ENCODE results near the gene IPO13. TPM values are rescaled to one million over a fixed set of nuclear protein-coding genes. Genes with fewer than 3 reads are reported as not detected.
A peak's percentile ranks its signal among the peaks of the same experiment; 100 is the strongest.

IPO13 gene
- total RNA-seq, 4 donors from 2014 or later = 9.1 to 36.5 (median 32.0) TPM

GRCh38 chr1:43932786-43933385, 13.9 kb upstream of the IPO13 start:
- H3K27ac ChIP-seq = no peak overlapping the region
- no peaks in the 10 kb centered on the region for H3K9me3 ChIP-seq
- TF ChIP-seq CTCF (IDR thresholded peaks at IDR 0.05) (no peak), POLR2A (IDR thresholded peaks at IDR 0.05) (no peak)
- no peaks in the 10 kb centered on the region for H3K36me3 ChIP-seq
- H3K4me3 ChIP-seq = peak overlapping the region in 3 of 4 donors; percentile 20 to 44 (median 35)
- no peaks in the 10 kb centered on the region for H3K27me3 ChIP-seq
- DNase-seq = no peak
- H3K4me1 ChIP-seq = peaks cover 3 to 31% (median 12%) of the 10 kb centered on the region in 4 donors

- no peaks in the 10 kb centered on the region for H3K36me3 ChIP-seq
- H3K27ac ChIP-seq = no peak within 1 kb of the TSS
- peaks cover 3 to 31% (median 12%) of the 10 kb centered on the region in 4 donors for H3K4me1 ChIP-seq
- no peaks in the 10 kb centered on the region for H3K9me3 ChIP-seq
- H3K27me3 ChIP-seq = no peaks in the 10 kb centered on the region
- peak in 1 of 3 donors; percentile 65 for DNase-seq
- peak within 1 kb of the TSS in 3 of 4 donors; percentile 20 to 44 (median 35) for H3K4me3 ChIP-seq
- TF ChIP-seq POLR2A (IDR thresholded peaks at IDR 0.05) = no peak
- TF ChIP-seq CTCF (IDR thresholded peaks at IDR 0.05) = no peak
Observed at GRCh38 chr1:43933386-43934100, 13.2 kb upstream of the IPO13 start, which contains the start of gene ARTN. ARTN (plus strand) TSS chr1:43933801; CDS start chr1:43935657, 1,856 bp downstream.

GRCh38 chr1:43934101-43934985, 12.4 kb upstream of the IPO13 start:
- H3K27ac ChIP-seq = no peak overlapping the region
- H3K36me3 ChIP-seq = no peaks in the 10 kb centered on the region
- no peaks in the 10 kb centered on the region for H3K27me3 ChIP-seq
- H3K9me3 ChIP-seq = no peaks in the 10 kb centered on the region
- peak; percentile 49 to 83 (median 77) for DNase-seq
- peak overlapping the region in 3 of 4 donors; percentile 20 to 44 (median 35) for H3K4me3 ChIP-seq
- H3K4me1 ChIP-seq = peaks cover 3 to 31% (median 12%) of the 10 kb centered on the region in 4 donors
- TF ChIP-seq POLR2A (IDR thresholded peaks at IDR 0.05) (no peak), CTCF (IDR thresholded peaks at IDR 0.05) (peak; percentile 68 to 80 (median 75))

- H3K27ac ChIP-seq = no peak overlapping the region
- DNase-seq = no peak
Observed at GRCh38 chr1:43934986-43935324, 11.8 kb upstream of the IPO13 start.

More at GRCh38 chr1:43934986-43935324, 11.8 kb upstream of the IPO13 start:
- Histone ChIP-seq H3K36me3 (no peaks in the 10 kb centered on the region), H3K27me3 (no peaks in the 10 kb centered on the region), H3K9me3 (no peaks in the 10 kb centered on the region), H3K4me1 (peaks cover 3 to 31% (median 12%) of the 10 kb centered on the region in 4 donors), H3K4me3 (no peak overlapping the region)
- TF ChIP-seq POLR2A (IDR thresholded peaks at IDR 0.05) = no peak
- no peak for TF ChIP-seq CTCF (IDR thresholded peaks at IDR 0.05)
